Measurements from ENCODE around the gene ATXN1.
"Not testable (repeated sequence)": the region's sequence is repeated elsewhere in the genome, so short reads cannot be mapped to it uniquely, and the experiment has no call there.

ATXN1 gene

GRCh38 chr6:16400248-16400760 is 361.0 kb downstream of the ATXN1 start:
- no peak for DNase-seq

DNA sequence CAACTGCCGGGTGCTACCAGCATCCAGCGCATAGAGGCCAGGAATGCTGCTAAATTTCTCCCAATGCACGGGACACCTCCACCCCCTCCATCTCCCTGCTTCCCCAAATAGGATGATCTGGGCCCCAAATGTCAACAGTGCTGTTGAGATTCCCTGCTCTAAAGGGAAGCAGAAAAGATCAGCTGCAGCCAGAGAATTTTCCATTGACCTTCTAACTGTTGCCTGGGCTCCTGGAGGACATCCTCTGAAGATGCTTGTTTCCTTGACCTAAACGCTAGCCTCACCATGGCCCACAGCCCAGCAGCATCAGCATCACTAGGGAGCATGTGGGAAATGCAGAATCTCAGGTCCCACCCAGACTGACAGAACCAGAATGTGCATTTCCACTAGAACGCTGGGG is 361.6 kb downstream of the ATXN1 start:
- DNase-seq, result no peak

DNA sequence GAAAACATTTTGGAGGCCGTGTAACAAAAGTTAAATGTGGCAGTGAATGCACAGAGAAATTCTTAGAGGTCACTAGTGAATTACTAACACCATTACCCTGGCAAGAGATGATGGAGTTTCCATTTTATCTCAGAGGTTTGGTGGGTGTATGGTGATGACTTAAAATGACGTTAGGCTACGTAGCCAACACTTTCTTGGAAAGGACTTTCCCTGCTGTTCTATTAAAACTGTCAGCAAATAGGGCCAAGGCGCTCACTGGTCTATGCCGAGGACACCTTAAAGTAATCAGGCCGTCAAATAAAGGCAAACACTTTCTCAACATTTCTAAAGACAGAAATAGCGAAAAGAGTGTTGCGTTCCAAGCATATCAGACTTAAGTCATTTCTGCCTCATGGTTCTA is 362.1 kb downstream of the ATXN1 start:
- no peak for DNase-seq

DNA sequence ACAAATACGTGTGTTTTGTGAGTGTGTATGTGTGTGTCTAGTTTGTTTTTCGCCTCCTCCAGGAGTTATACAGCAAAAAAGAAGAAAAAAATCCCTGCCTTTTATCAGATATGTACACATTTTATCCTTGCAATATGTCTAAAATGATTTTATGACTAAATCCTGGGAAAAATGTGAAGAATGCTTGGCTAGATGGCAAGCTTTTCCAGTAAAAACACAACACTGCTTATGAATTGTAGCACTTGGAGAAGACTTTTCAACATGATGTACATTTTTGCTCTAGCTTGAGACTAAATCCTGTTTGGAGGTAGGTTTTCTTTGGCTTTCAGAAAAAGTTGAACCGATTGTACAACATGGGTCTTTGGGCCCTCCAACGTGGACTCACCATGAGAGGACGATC is 362.7 kb downstream of the ATXN1 start:
- DNase-seq, result no peak

- DNase-seq, result no peak
These were observed 363.6 kb downstream of the ATXN1 start for GRCh38 chr6:16397623-16398022.

DNA sequence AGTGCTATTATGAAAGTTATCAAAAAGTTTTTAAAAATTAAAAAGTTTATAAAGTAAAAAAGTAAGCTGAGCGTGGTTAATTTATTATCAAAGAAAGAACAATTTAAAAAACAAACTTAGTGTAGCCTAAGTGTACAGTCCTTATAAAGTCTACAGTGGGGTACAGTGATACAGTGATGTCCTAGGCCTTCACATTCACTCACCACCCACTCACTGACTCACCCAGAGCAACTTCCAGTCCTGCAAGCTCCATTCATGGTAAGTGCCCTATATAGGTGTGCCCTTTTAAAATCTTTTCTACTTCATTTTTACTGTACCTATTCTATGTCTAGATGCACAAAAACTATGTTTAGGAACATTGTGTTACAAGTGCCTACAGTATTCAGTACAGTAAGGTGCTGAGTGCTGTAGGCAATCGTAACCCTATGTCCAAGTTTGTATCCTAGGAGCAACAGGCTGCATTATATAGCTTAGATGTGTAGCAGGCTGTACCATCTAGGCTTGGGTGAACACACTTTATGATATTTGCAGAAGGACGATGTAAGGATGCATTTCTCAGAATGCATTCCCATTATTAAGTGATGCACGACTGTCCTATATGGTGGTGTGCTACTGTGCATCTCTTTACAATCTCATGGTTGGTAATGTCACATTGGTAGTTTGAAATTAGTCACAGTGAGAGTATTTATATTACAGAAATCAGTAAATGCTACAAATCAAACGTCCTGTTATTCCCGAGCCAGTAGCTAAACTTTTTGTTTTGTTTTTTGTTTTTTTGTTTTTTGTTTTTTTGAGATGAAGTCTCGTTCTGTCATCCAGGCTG is 364.6 kb downstream of the ATXN1 start:
- no peak for DNase-seq

- no peak for DNase-seq
These were observed 366.6 kb downstream of the ATXN1 start for GRCh38 chr6:16394632-16395031.

DNA sequence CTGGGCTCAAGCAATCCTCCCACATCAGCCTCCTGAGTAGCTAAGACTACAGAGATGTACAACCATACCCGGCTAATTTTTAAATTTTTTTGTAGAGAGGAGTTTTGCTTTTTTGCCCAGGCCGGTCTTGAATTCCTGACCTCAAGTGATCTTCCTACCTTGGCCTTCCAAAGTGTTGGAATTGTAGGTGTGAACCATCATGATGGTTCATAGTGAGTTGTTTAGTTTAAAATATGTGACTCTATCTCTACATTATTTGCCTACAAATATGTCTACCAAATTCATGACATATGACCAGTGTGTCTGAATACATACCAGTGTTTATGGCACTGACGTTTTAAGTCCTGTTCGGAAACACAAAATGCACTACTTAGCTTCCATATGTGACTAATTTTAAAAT is 367.9 kb downstream of the ATXN1 start:
- no peak for DNase-seq

DNA sequence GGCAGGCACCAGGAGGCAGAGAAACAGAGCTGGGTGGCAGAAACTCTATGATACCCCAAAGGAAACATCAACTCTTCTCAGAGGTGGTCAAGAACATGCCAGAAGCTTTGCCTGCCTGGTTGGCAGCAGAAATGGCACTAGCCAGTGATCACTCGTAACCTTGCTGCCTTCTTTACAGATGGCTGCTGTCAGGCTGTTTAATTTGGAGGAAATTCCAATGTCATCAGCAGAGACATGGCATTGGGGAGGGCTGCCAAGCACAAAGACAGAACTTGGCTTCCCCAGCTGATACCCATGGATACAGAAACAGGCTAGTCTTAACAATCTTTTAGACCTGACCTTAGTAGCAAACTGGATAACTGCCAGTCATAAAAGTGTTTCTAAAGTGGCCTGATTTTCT is 369.2 kb downstream of the ATXN1 start:
- DNase-seq, result no peak

GRCh38 chr6:16391451-16391912 is 369.8 kb downstream of the ATXN1 start:
- DNase-seq, result no peak

- not testable (repeated sequence) for DNase-seq
These were observed 370.3 kb downstream of the ATXN1 start for GRCh38 chr6:16390909-16391450.

GRCh38 chr6:16389642-16390041 is 371.6 kb downstream of the ATXN1 start:
- no peak for DNase-seq

DNA sequence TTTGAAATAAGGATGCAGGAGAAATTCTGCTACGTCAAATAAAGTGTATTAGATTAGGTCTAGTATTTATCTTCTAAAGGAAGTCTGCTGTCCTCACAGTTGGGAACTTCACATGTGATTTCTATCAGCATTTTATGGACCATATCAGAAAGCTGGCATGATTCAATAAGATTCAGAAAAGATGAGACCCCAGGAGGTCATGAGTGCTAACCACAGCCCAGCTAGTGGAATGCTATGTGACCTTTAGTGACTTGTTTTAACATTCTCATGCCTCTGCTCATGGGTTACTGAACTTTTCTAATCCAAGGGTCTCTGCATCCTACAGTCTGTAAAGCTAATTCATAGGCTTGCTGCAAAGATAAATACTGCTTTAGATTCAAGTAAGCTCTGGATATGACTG is 372.8 kb downstream of the ATXN1 start:
- DNase-seq, result no peak

DNA sequence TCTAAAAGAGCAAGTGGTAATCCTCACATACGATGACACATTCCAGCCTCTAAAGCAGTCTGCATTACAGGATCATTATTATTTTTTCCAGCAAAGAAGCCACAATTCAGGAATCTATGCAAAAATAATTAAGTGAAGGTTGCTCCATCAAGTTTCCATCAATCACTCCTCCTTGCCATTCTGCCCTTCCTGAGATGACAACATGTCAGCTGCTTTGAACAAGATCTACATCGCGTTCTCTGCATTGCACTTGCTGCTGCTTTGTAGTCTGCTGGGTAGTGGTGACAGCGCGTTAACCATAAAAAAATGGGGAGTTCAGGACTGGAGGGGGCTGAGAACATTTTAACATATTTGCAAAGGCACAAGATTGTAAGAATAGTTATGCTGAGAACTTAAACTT is 375.2 kb downstream of the ATXN1 start:
- no peak for DNase-seq

- DNase-seq, result no peak
These were observed 377.6 kb downstream of the ATXN1 start for GRCh38 chr6:16383607-16384206.

- DNase-seq, result not testable (repeated sequence)
These were observed 379.3 kb downstream of the ATXN1 start for GRCh38 chr6:16381968-16382367.

GRCh38 chr6:16380220-16380809 is 380.9 kb downstream of the ATXN1 start:
- no peak for DNase-seq

DNA sequence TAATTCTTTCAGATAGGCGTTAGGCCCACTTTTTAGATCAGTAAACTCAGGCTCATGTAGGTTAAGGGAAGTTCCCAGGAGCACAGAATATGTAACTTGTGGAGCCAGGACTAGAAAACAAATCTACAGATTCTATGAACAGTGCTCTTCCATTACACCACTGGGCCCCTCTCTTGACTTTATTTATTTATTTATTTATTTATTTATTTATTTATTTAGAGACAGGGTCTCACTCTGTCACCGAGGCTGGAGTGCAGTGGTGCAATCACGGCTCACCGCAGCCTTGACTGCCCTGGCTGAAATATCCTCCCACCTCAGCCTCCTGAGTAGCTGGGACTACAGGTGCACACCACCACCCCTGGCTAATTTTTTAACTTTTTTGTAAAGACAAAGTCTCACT is 382.9 kb downstream of the ATXN1 start:
- DNase-seq, result not testable (repeated sequence)

DNA sequence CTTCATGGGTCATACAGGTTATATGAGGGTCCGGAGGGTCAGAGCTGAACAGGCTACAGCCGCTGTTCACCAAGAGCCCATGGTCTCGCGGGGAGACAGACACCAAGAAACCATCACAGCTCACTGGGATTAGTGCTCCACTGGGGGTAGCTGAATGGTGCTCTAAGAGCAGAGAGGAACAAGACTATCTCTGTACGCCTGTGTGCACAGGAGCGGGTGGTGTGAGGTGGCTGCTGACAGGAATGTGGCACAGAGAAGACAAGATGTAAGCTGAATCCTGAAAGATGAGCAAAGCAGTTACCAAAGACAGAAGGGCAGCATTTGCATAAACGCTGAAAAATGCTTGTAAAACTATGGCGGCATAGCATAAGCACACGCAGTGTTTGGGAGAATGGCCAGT is 383.8 kb downstream of the ATXN1 start:
- no peak for DNase-seq

GRCh38 chr6:16375843-16376242 is 385.4 kb downstream of the ATXN1 start:
- DNase-seq, result no peak

GRCh38 chr6:16375206-16375605 is 386.1 kb downstream of the ATXN1 start:
- DNase-seq, result no peak

GRCh38 chr6:16374461-16375200 is 386.6 kb downstream of the ATXN1 start:
- DNase-seq, result no peak

GRCh38 chr6:16374016-16374415 is 387.2 kb downstream of the ATXN1 start:
- DNase-seq, result no peak

Data from activated gamma-delta T cell (primary cell).